ENCODE results near the gene NFIA.
"Not testable (repeated sequence)": the region's sequence is repeated elsewhere in the genome, so short reads cannot be mapped to it uniquely, and the experiment has no call there.

Gene NFIA

GRCh38 chr1:61058483-61059245 is 23.7 kb upstream of the NFIA start:
- in situ Hi-C loops (cut with HindIII; ENCODE audit: low sequenced_read_pairs), result no loop called here

GRCh38 chr1:61061601-61062000 is 20.8 kb upstream of the NFIA start:
- in situ Hi-C loops (cut with HindIII; ENCODE audit: low sequenced_read_pairs), result not testable (repeated sequence)

- in situ Hi-C loops (cut with HindIII; ENCODE audit: low sequenced_read_pairs), result no loop called here
Measured at GRCh38 chr1:61064673-61065072, 17.7 kb upstream of the NFIA start.

GRCh38 chr1:61067446-61068019 is 14.8 kb upstream of the NFIA start:
- in situ Hi-C loops (cut with HindIII; ENCODE audit: low sequenced_read_pairs), result no loop called here

- in situ Hi-C loops (cut with HindIII; ENCODE audit: low sequenced_read_pairs), result no loop called here
Measured at GRCh38 chr1:61070054-61070453, 12.3 kb upstream of the NFIA start.

GRCh38 chr1:61071205-61072130 is 10.9 kb upstream of the NFIA start:
- in situ Hi-C loops (cut with HindIII; ENCODE audit: low sequenced_read_pairs), result no loop called here

GRCh38 chr1:61073871-61074270 is 8.5 kb upstream of the NFIA start:
- in situ Hi-C loops (cut with HindIII; ENCODE audit: low sequenced_read_pairs), result no loop called here

GRCh38 chr1:61075833-61076232 is 6.5 kb upstream of the NFIA start:
- in situ Hi-C loops (cut with HindIII; ENCODE audit: low sequenced_read_pairs), result not testable (repeated sequence)

- in situ Hi-C loops (cut with HindIII; ENCODE audit: low sequenced_read_pairs), result no loop called here
Measured at GRCh38 chr1:61076728-61077675, 5.4 kb upstream of the NFIA start.

GRCh38 chr1:61077676-61078541 is 4.5 kb upstream of the NFIA start:
- in situ Hi-C loops (cut with HindIII; ENCODE audit: low sequenced_read_pairs), result no loop called here

- in situ Hi-C loops (cut with HindIII; ENCODE audit: low sequenced_read_pairs), result no loop called here
Measured at GRCh38 chr1:61078618-61079295, 3.6 kb upstream of the NFIA start.

- in situ Hi-C loops (cut with HindIII; ENCODE audit: low sequenced_read_pairs), result no loop called here
Measured at GRCh38 chr1:61079296-61079897, 3.0 kb upstream of the NFIA start.

GRCh38 chr1:61079898-61080336 is 2.4 kb upstream of the NFIA start:
- in situ Hi-C loops (cut with HindIII; ENCODE audit: low sequenced_read_pairs), result no loop called here

GRCh38 chr1:61080413-61081143 is 1.8 kb upstream of the NFIA start:
- in situ Hi-C loops (cut with HindIII; ENCODE audit: low sequenced_read_pairs), result no loop called here

- in situ Hi-C loops (cut with HindIII; ENCODE audit: low sequenced_read_pairs), result no loop called here
Measured at GRCh38 chr1:61081144-61081685, 1.1 kb upstream of the NFIA start.

- in situ Hi-C loops (cut with HindIII; ENCODE audit: low sequenced_read_pairs), result no loop called here
Measured at GRCh38 chr1:61081686-61082310, 563 bp upstream of the NFIA start.
